ENCODE results near the gene TNFRSF1B.

TNFRSF1B gene

DNA sequence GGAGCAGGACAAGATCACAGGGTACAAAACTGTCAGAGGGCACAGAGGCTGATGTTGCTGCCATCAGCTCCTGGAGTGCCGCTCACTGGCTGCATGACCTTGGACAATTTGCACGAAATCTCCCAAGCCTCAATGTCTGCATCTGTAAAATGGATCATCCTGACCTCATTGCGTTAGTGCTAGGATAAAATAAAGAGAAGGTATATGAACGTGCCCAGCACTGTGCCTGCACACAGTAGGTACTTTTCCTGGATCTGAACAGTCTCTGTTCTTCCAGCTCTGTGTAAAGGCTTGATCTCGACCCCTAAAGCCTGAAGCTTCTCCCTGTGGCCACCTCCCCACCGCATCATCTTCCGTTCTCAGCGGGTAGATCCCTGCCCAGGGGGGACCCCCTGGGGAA lies 12.9 kb downstream of the TNFRSF1B start:
- H3K36me3 ChIP-seq (replicated peaks; ENCODE audit: insufficient read depth, low read length), result no peaks in the 10 kb centered on the region
- no peak overlapping the region for H3K9ac ChIP-seq (ENCODE audit: low read length)
- H3F3A ChIP-seq (ENCODE audit: insufficient read depth, low read length), result no peaks in the 10 kb centered on the region
- H2AFZ ChIP-seq (ENCODE audit: low read length), result no peak overlapping the region
- H3K4me2 ChIP-seq (ENCODE audit: low read depth, low read length), result no peak overlapping the region
- no peaks in the 10 kb centered on the region for H4K20me1 ChIP-seq (ENCODE audit: insufficient read depth, low read length)
- H3K4me1 ChIP-seq (ENCODE audit: low read length), result no peaks in the 10 kb centered on the region
- TF ChIP-seq EZH2phosphoT487 (IDR thresholded peaks at IDR 0.05; ENCODE audit: low read length), result no peak
- no peak for TF ChIP-seq CTCF (IDR thresholded peaks at IDR 0.05; ENCODE audit: low read length)
- TF ChIP-seq EZH2 (optimal IDR thresholded peaks at IDR 0.05; ENCODE audit: low read depth, low read length), result no peak
- no peak for DNase-seq
- no peaks in the 10 kb centered on the region for H3K27me3 ChIP-seq (replicated peaks; ENCODE audit: insufficient read depth, low read length)
- 0 out of 2 replicates have a peak, but pooled peaks cover under 1% of the 10 kb centered on the region for H3K79me2 ChIP-seq (ENCODE audit: low read length)
- no peak overlapping the region for H3K4me3 ChIP-seq (ENCODE audit: low read length)
- H3K9me3 ChIP-seq (replicated peaks; ENCODE audit: insufficient read depth, low read length), result no peaks in the 10 kb centered on the region
- no peaks in the 10 kb centered on the region for H3K9me2 ChIP-seq (replicated peaks; ENCODE audit: insufficient read depth, low read length)
- no peak overlapping the region for H3K27ac ChIP-seq (ENCODE audit: low read length)

GRCh38 chr1:12180315-12180714 lies 13.5 kb downstream of the TNFRSF1B start:
- TF ChIP-seq CTCF (IDR thresholded peaks at IDR 0.05; ENCODE audit: low read length) (no peak), EZH2phosphoT487 (IDR thresholded peaks at IDR 0.05; ENCODE audit: low read length) (no peak), EZH2 (optimal IDR thresholded peaks at IDR 0.05; ENCODE audit: low read depth, low read length) (no peak)
- no peaks in the 10 kb centered on the region for H3K9me3 ChIP-seq (replicated peaks; ENCODE audit: insufficient read depth, low read length)
- no peak for DNase-seq
- H3K4me2 ChIP-seq (ENCODE audit: low read depth, low read length), result no peak overlapping the region
- H2AFZ ChIP-seq (ENCODE audit: low read length), result no peak overlapping the region
- no peak overlapping the region for H3K9ac ChIP-seq (ENCODE audit: low read length)
- no peaks in the 10 kb centered on the region for H3K36me3 ChIP-seq (replicated peaks; ENCODE audit: insufficient read depth, low read length)
- H3K27me3 ChIP-seq (replicated peaks; ENCODE audit: insufficient read depth, low read length), result no peaks in the 10 kb centered on the region
- H3K27ac ChIP-seq (ENCODE audit: low read length), result no peak overlapping the region
- no peaks in the 10 kb centered on the region for H3K9me2 ChIP-seq (replicated peaks; ENCODE audit: insufficient read depth, low read length)
- no peak overlapping the region for H3K4me3 ChIP-seq (ENCODE audit: low read length)
- H3K4me1 ChIP-seq (ENCODE audit: low read length), result no peaks in the 10 kb centered on the region
- no peaks in the 10 kb centered on the region for H4K20me1 ChIP-seq (ENCODE audit: insufficient read depth, low read length)
- H3F3A ChIP-seq (ENCODE audit: insufficient read depth, low read length), result no peaks in the 10 kb centered on the region
- H3K79me2 ChIP-seq (ENCODE audit: low read length), result no peaks in the 10 kb centered on the region

DNA sequence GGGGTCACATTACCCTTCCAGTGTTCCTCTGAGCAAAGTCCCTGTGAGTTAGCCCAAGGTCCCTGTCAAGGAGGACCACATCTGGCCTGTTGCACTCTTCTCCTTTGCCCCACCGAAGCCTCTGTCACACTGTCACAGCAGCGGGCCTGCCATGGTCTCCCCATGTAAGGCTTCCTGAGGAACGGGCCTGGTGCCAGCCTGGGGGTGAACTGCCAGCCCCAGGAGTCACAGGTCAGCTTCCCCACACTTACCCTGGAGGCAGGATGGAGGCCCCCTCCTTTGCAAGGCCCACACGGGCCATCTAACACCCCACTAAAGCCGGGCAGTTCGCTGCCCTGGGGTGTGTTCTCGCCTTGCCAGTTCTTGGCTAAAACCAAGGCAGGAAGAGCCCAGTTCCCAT lies 14.1 kb downstream of the TNFRSF1B start:
- Histone ChIP-seq H3K4me1 (ENCODE audit: low read length) (no peaks in the 10 kb centered on the region), H3K79me2 (ENCODE audit: low read length) (0 out of 2 replicates have a peak, but pooled peaks cover 3% of the 10 kb centered on the region), H4K20me1 (ENCODE audit: insufficient read depth, low read length) (no peaks in the 10 kb centered on the region), H3K9ac (ENCODE audit: low read length) (no peak overlapping the region), H3K4me2 (ENCODE audit: low read depth, low read length) (no peak overlapping the region), H3K27ac (ENCODE audit: low read length) (no peak overlapping the region), H3K4me3 (ENCODE audit: low read length) (no peak overlapping the region), H3K36me3 (replicated peaks; ENCODE audit: insufficient read depth, low read length) (no peaks in the 10 kb centered on the region), H3K9me3 (replicated peaks; ENCODE audit: insufficient read depth, low read length) (no peaks in the 10 kb centered on the region), H3K9me2 (replicated peaks; ENCODE audit: insufficient read depth, low read length) (no peaks in the 10 kb centered on the region), H3F3A (ENCODE audit: insufficient read depth, low read length) (no peaks in the 10 kb centered on the region), H2AFZ (ENCODE audit: low read length) (no peak overlapping the region), H3K27me3 (replicated peaks; ENCODE audit: insufficient read depth, low read length) (no peaks in the 10 kb centered on the region)
- DNase-seq, result no peak
- TF ChIP-seq EZH2 (optimal IDR thresholded peaks at IDR 0.05; ENCODE audit: low read depth, low read length), result no peak
- TF ChIP-seq CTCF (IDR thresholded peaks at IDR 0.05; ENCODE audit: low read length), result no peak
- TF ChIP-seq EZH2phosphoT487 (IDR thresholded peaks at IDR 0.05; ENCODE audit: low read length), result no peak
